Large intestine (tissue), 3 donors: Measurements from ENCODE around the gene SCGB1C1. TPM values are rescaled to one million over a fixed set of nuclear protein-coding genes. Genes with fewer than 3 reads are reported as not detected.

Experiments
- DNase-seq, 2 donors: peaks; one replicate each; pipeline versions ENCODE4 v3.0.0 to v3.0.0-alpha.2; 2013
- H3K27ac ChIP-seq: one replicate; pipeline ENCODE4 v1.5.1; 2013; ENCODE audit warnings: low read length
- H3K27me3 ChIP-seq: 2 replicates; pipeline ENCODE4 v1.6.1; 2013; ENCODE audit warnings: low read length; ENCODE audit not compliant: control insufficient read depth, insufficient read depth
- H3K36me3 ChIP-seq: 2 replicates; pipeline ENCODE4 v1.6.1; 2013; ENCODE audit warnings: low read length; ENCODE audit not compliant: control insufficient read depth, insufficient read depth
- H3K4me1 ChIP-seq: one replicate; pipeline ENCODE4 v1.6.1; 2013; ENCODE audit warnings: low read length; ENCODE audit not compliant: control insufficient read depth, insufficient read depth
- H3K4me3 ChIP-seq: one replicate; pipeline ENCODE4 v1.5.1; 2013; ENCODE audit warnings: low read length
- H3K9me3 ChIP-seq: one replicate; pipeline ENCODE4 v1.6.1; 2013; ENCODE audit warnings: mild to moderate bottlenecking, low read depth, low read length, moderate library complexity; ENCODE audit not compliant: control insufficient read depth
- WGBS: methylation state at CpG from one replicate; pipeline ENCODE4 v1.1.5; 2013; ENCODE audit warnings: low lambda C conversion rate; ENCODE audit not compliant: insufficient coverage; 5-methylcytosine and 5-hydroxymethylcytosine counted together
- polyA plus RNA-seq: library from polyadenylated mRNA; unstranded; fragments of 120-200 nt; gene quantifications from one replicate; pipeline ENCODE4 v1.2.1, GENCODE V29; 2013

Gene SCGB1C1
- polyA plus RNA-seq, 1 donor: not detected

DNA sequence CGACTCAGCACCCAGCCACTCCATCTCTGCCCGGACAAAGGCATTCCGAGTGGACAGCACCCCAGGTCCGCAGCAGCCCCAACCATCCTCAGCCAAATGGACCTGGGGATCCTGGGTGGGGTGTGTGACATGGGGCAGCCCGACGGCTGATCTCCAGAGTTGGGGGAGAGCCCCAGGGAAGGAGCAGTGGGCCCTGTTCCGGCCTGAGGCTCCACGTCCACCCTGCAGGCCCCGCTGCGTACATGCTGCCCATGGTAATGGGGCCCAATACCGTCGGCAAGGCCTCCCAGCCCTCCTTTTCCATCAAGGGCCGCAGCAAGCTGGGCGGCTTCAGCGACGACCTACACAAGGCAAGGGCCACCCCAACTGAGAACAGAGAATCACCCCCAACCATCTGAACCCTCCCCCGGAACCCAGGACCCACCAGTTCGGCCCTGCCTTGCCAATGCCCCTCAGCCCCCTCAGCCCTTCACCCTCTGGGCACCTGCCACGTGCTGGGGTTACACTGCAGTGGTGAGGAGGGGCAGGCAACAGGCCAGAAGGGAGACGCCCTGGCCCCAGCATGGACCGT is 5.4 kb downstream of the SCGB1C1 start:
- WGBS: no CpG with 5 or more reads among the region's 21 CpGs
- Histone ChIP-seq H3K4me1 (no peaks in the 10 kb centered on the region), H3K27ac (no peak overlapping the region), H3K27me3 (no peaks in the 10 kb centered on the region), H3K4me3 (no peak overlapping the region), H3K36me3 (peaks cover 18% of the 10 kb centered on the region), H3K9me3 (peaks cover 3% of the 10 kb centered on the region)
- DNase-seq: no peak

GRCh38 chr11:199004-199581 is 6.2 kb downstream of the SCGB1C1 start:
- peaks cover 3% of the 10 kb centered on the region for H3K9me3 ChIP-seq
- no peak overlapping the region for H3K4me3 ChIP-seq
- no peaks in the 10 kb centered on the region for H3K27me3 ChIP-seq
- WGBS: no CpG with 5 or more reads among the region's 13 CpGs
- no peak for DNase-seq
- H3K36me3 ChIP-seq: peaks cover 25% of the 10 kb centered on the region
- no peak overlapping the region for H3K27ac ChIP-seq
- H3K4me1 ChIP-seq: no peaks in the 10 kb centered on the region

- Histone ChIP-seq H3K36me3 (peaks cover 31% of the 10 kb centered on the region), H3K27ac (no peak overlapping the region), H3K9me3 (peaks cover 3% of the 10 kb centered on the region), H3K4me1 (no peaks in the 10 kb centered on the region), H3K27me3 (no peaks in the 10 kb centered on the region), H3K4me3 (no peak overlapping the region)
- WGBS: no CpG with 5 or more reads among the region's 8 CpGs
- no peak for DNase-seq
Measured at GRCh38 chr11:199782-200181, 6.9 kb downstream of the SCGB1C1 start.

- H3K27me3 ChIP-seq: no peaks in the 10 kb centered on the region
- H3K4me1 ChIP-seq: peaks cover 4% of the 10 kb centered on the region
- H3K27ac ChIP-seq: no peak overlapping the region
- peaks cover 38% of the 10 kb centered on the region for H3K36me3 ChIP-seq
- peaks cover 3% of the 10 kb centered on the region for H3K9me3 ChIP-seq
- H3K4me3 ChIP-seq: no peak overlapping the region
- no peak for DNase-seq
- WGBS: no CpG with 5 or more reads among the region's 13 CpGs
Measured at GRCh38 chr11:200224-201003, 7.5 kb downstream of the SCGB1C1 start.

- Histone ChIP-seq H3K27me3 (no peaks in the 10 kb centered on the region), H3K4me1 (peaks cover 8% of the 10 kb centered on the region), H3K27ac (no peak overlapping the region), H3K9me3 (peaks cover 3% of the 10 kb centered on the region), H3K36me3 (peaks cover 42% of the 10 kb centered on the region), H3K4me3 (no peak overlapping the region)
- DNase-seq: no peak
- no CpG with 5 or more reads among the region's 15 CpGs for WGBS
Measured at GRCh38 chr11:201966-202365, 9.1 kb downstream of the SCGB1C1 start.

DNA sequence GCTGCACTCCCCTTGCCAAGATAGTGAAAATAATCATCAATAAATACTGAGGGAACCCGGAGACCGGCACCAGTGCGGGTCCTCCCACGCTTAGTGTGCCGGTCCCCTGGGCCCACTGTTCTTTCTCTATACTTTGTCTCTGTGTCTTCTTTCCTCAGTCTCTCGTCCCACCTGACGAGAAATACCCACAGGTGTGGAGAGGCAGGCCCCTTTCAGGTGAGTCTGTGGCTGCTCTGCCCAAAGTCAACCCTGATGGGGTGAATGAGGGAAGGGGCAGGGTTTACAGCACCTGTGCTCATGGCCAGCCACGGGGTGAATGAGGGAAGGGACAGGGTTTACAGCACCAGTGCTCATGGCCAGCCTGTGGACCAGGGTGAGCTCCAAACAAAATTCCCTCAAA is 9.6 kb downstream of the SCGB1C1 start:
- H3K36me3 ChIP-seq: peaks cover 42% of the 10 kb centered on the region
- no peaks in the 10 kb centered on the region for H3K27me3 ChIP-seq
- H3K4me3 ChIP-seq: no peak overlapping the region
- WGBS: no CpG with 5 or more reads among the region's 8 CpGs
- DNase-seq: no peak
- peaks cover 3% of the 10 kb centered on the region for H3K9me3 ChIP-seq
- H3K27ac ChIP-seq: no peak overlapping the region
- peaks cover 8% of the 10 kb centered on the region for H3K4me1 ChIP-seq

GRCh38 chr11:203056-203944 is 10.4 kb downstream of the SCGB1C1 start:
- WGBS: no CpG with 5 or more reads among the region's 7 CpGs
- no peak for DNase-seq
- Histone ChIP-seq H3K9me3 (peaks cover 3% of the 10 kb centered on the region), H3K27me3 (no peaks in the 10 kb centered on the region), H3K27ac (no peak overlapping the region), H3K36me3 (peaks cover 42% of the 10 kb centered on the region), H3K4me3 (no peak overlapping the region), H3K4me1 (peaks cover 8% of the 10 kb centered on the region)

DNA sequence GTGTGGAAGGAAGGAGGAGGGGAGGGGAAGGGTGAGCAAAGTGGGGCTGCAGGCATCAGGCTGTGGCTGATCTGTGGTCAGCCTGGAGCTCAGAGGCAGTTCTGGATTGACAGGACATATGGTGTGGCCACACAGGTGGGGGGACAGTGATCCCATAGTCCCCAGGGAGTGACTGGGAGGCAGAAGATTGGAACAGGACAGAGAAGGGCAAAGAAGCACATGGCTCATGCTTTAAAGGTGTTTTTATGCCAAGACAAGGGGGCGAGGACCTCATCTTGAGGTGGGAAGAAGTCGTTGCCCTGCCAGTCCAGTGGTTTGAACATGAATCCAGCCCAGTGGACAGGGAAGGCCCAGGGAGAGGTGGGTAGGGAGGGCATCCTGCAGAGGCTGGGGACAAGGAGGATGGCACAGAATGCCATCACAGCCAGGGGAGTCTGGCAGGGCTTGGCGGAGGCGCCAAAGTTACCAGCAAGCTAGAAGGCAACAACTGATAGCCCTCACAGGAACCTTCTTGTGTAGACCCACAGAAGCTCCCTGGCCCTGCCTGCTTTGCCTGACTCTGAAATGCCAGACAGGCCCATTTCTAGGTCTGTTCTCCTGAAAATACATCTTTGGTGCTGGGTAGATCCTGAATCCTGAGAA is 11.2 kb downstream of the SCGB1C1 start:
- Histone ChIP-seq H3K4me1 (peaks cover 8% of the 10 kb centered on the region), H3K36me3 (peaks cover 42% of the 10 kb centered on the region), H3K27me3 (no peaks in the 10 kb centered on the region), H3K9me3 (peaks cover 3% of the 10 kb centered on the region), H3K27ac (no peak overlapping the region), H3K4me3 (no peak overlapping the region)
- DNase-seq: no peak
- no CpG with 5 or more reads among the region's 4 CpGs for WGBS

- Histone ChIP-seq H3K27ac (no peak overlapping the region), H3K4me1 (peaks cover 13% of the 10 kb centered on the region), H3K36me3 (peaks cover 45% of the 10 kb centered on the region), H3K9me3 (peaks cover 3% of the 10 kb centered on the region), H3K27me3 (no peaks in the 10 kb centered on the region), H3K4me3 (no peak overlapping the region)
- DNase-seq: no peak
- WGBS: no CpG with 5 or more reads among the region's 12 CpGs
Measured at GRCh38 chr11:204587-205109, 11.8 kb downstream of the SCGB1C1 start.
